Stimulated activated memory B cell treated with anti-CD40 and anti-IgM and Interleukin-4, amounts not matched to agents 10 μg/mL and 1 μg/mL and 100 μg/mL, for 72 hours (primary cell): ENCODE data around the gene DAPK1.

Experiments used
- ATAC-seq: fragments of 150-1000 bp; cut with Tn5 transposase; 2 replicates; pipeline ENCODE4 v1.10.0; 2021
- H3K27ac Mint-ChIP-seq: one replicate; pipeline ENCODE4 v1.8.0; 2022; ENCODE audit warnings: mild to moderate bottlenecking, mixed read lengths
- H3K27me3 Mint-ChIP-seq: one replicate; pipeline ENCODE4 v1.8.0; 2022; ENCODE audit warnings: mixed read lengths
- H3K36me3 Mint-ChIP-seq: one replicate; pipeline ENCODE4 v1.8.0; 2022; ENCODE audit warnings: mixed read lengths
- H3K4me1 Mint-ChIP-seq: one replicate; pipeline ENCODE4 v1.8.0; 2022; ENCODE audit warnings: mixed read lengths
- H3K4me3 Mint-ChIP-seq: one replicate; pipeline ENCODE4 v1.8.0; 2022; ENCODE audit warnings: mild to moderate bottlenecking, moderate library complexity, mixed read lengths
- H3K9me3 Mint-ChIP-seq: one replicate; pipeline ENCODE4 v1.8.0; 2022; ENCODE audit warnings: mixed read lengths

DAPK1 gene

DNA sequence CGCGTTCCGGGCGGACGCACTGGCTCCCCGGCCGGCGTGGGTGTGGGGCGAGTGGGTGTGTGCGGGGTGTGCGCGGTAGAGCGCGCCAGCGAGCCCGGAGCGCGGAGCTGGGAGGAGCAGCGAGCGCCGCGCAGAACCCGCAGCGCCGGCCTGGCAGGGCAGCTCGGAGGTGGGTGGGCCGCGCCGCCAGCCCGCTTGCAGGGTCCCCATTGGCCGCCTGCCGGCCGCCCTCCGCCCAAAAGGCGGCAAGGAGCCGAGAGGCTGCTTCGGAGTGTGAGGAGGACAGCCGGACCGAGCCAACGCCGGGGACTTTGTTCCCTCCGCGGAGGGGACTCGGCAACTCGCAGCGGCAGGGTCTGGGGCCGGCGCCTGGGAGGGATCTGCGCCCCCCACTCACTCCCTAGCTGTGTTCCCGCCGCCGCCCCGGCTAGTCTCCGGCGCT, at the start of gene DAPK1:
Gene DAPK1, plus strand, starts transcription at position 264 of the 442 bp plus-strand sequence. CDS start 1,211 bp downstream, outside the sequence.
- Mint-ChIP-seq H3K4me1 (no peaks in the 10 kb centered on the region), H3K27ac (no peak within 1 kb of the TSS), H3K36me3 (no peaks in the 10 kb centered on the region), H3K9me3 (no peaks in the 10 kb centered on the region), H3K27me3 (peaks cover 44% of the 10 kb centered on the region), H3K4me3 (no peak within 1 kb of the TSS)
- no peak for ATAC-seq

DNA sequence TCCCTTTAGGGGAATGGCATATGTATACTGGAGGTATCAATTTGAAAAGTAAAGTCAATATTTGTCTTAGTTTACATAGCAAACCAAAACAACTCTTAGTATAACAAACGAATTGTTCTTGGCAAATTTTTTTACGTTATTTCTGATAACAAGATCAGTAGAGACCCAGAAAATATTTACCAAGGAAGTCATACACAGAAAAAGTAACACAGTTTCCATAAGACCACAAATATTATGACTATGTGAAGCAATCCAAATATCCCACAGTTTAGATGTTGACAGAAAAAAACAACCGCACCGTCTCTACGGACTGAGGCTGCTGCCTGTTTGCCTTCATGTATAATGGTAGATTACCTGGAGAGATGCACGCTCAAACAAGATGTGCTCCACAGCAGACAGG, 46.5 kb upstream of the DAPK1 start:
- Mint-ChIP-seq H3K27me3 (no peaks in the 10 kb centered on the region), H3K27ac (no peak overlapping the region), H3K36me3 (no peaks in the 10 kb centered on the region), H3K4me1 (no peaks in the 10 kb centered on the region), H3K4me3 (no peak overlapping the region), H3K9me3 (peaks cover 5% of the 10 kb centered on the region)
- no peak for ATAC-seq

DNA sequence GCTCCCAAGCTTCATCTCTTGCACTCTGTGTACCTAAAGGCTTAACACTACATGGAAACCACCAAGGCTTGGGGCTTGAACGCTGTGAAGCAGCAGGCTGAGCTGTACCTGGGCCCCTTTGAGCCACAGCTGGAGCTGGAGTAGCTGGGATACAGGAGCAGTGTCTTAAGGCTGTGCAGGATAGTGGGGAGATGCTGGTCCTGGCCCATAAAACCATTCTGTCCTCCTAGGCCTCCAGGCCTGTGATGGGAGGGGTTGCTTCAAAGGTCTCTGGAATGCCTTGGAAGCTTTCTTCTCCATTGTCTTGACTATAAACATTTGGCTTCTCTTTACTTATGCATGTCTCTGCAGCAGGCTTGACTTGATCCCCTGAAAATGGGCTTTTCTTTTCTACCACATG, 42.3 kb upstream of the DAPK1 start:
- Mint-ChIP-seq H3K36me3 (no peaks in the 10 kb centered on the region), H3K27me3 (no peaks in the 10 kb centered on the region), H3K27ac (no peak overlapping the region), H3K9me3 (peaks cover 13% of the 10 kb centered on the region), H3K4me1 (no peaks in the 10 kb centered on the region), H3K4me3 (no peak overlapping the region)
- no peak for ATAC-seq

DNA sequence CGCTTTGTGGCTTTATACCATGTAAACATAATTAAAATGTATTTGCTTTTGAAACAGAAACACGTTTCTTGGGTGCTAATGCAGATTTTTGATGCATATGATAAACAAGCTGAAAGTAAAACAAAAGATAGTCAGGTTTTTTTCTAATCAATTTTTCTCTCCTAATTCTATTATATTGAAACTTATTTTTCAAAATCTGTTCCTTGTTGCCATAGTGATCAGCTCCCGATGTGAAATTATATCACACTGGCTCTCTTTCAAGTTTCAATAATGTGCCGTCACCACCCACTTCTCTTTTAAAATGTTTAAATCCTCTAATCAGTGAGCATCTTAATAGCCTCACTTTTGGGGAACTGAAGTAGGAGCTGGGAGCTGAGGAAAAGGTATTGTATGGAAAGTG, 36.4 kb upstream of the DAPK1 start:
- Mint-ChIP-seq H3K27me3 (no peaks in the 10 kb centered on the region), H3K27ac (no peak overlapping the region), H3K4me1 (no peaks in the 10 kb centered on the region), H3K4me3 (no peak overlapping the region), H3K9me3 (peaks cover 6% of the 10 kb centered on the region), H3K36me3 (no peaks in the 10 kb centered on the region)
- ATAC-seq: no peak

DNA sequence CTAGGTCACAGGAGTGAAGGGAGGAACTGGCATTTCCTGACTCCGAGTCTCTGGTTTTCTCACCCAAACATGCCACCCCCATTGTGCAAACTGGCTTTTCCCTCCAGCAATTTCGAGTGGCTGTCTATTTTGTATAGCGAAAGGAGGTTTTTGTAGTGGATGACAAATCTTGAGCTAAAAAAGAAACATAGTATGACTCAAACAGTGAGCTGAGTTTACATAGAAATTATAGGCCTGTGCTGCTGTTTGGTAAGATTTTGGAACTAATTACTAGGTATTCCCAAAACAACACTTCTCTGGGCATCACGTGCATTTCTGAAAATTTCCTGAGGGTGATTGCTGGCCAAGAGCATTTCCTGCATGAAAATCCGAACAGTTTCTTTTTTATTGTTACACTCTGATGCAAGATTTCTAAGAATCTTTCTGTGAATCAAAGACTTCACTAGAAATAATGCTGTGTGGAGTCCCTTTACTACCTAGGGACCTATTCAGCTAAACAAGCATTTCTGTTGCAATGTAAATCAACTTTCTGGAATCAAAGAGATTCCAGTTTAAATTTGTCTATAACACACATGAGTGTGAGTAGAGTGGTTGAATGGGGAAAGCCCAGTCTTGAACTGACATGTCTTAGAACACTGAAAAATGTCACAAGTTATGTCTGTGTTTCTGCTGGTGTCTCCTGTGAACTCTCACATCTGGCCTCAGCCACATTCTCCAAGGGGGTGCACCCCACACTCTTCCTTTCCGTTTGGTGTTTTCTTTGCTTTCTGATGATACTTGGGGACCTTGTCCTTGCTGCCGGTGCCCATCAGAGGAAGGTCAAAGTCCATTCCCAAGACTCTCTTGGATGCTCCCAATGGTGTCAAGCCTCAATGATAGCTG, 33.3 kb upstream of the DAPK1 start:
- no peak overlapping the region for H3K4me3 Mint-ChIP-seq
- H3K4me1 Mint-ChIP-seq: no peaks in the 10 kb centered on the region
- H3K27ac Mint-ChIP-seq: no peak overlapping the region

DNA sequence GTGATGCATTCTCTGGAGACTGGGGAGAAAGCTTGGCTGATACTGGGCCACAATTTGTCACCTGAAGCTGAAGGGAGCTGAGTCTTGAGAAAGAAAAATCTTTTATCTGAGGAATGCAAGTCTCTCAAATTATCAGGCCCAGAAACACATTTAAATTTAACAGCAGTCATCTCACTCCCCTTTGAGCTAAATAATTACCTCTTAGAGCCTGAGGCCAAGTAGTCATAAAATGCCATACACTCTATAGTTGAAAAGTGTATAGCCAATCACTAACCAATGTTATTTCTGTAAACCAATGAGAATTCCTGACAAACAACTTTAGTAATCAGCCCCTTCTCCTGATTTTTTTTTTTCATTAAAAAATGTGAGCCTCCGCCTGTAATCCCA, 32.7 kb upstream of the DAPK1 start:
- ATAC-seq: no peak
- no peaks in the 10 kb centered on the region for H3K36me3 Mint-ChIP-seq
- no peak overlapping the region for H3K4me3 Mint-ChIP-seq
- H3K9me3 Mint-ChIP-seq: no peaks in the 10 kb centered on the region
- H3K4me1 Mint-ChIP-seq: no peaks in the 10 kb centered on the region
- no peak overlapping the region for H3K27ac Mint-ChIP-seq
- no peaks in the 10 kb centered on the region for H3K27me3 Mint-ChIP-seq

More for the DNA sequence above, 33.3 kb upstream of the DAPK1 start:
- ATAC-seq: peak; percentile 55
- no peaks in the 10 kb centered on the region for H3K36me3 Mint-ChIP-seq
- H3K9me3 Mint-ChIP-seq: no peaks in the 10 kb centered on the region
- H3K27me3 Mint-ChIP-seq: no peaks in the 10 kb centered on the region

DNA sequence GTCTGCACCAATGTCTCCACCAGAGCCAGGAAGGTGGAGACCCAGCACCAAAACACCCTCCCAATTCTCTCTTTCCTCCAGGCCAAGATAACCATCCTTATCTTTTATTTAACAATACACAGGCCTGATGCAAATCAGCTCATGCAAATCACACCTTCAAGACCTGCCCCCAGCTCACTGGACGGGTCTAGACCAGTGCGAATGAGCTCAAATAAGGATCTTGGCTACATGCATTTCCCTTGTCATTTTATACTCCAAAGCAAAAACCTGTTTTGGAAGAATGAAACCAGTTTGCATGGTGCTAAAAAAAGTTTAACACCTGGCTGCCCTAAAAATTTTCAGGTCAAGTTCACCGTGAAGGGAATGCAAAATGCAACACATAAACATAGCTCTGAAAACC, 31.9 kb upstream of the DAPK1 start:
- no peaks in the 10 kb centered on the region for H3K9me3 Mint-ChIP-seq
- no peak overlapping the region for H3K4me3 Mint-ChIP-seq
- no peak overlapping the region for H3K27ac Mint-ChIP-seq
- H3K36me3 Mint-ChIP-seq: no peaks in the 10 kb centered on the region
- H3K27me3 Mint-ChIP-seq: no peaks in the 10 kb centered on the region
- H3K4me1 Mint-ChIP-seq: no peaks in the 10 kb centered on the region
- no peak for ATAC-seq

DNA sequence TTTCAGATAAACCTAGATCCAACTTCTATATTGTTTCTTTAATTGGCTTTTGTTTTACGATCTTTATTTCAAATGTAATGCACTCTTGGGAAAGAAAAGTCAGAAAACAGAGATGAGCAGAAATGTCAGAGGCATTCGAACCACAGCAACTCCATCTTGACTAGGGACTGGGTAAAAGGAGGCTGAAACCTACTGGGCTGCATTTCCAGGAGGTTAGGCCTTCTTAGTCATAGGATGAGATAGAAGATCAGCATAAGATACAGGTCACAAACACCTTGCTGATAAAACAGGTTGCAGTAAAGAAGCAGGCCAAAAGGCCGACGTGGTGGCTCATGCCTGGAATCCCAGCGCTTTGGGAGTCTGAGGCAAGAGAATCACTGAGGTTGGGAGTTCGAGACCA, 30.5 kb upstream of the DAPK1 start:
- no peaks in the 10 kb centered on the region for H3K4me1 Mint-ChIP-seq
- no peaks in the 10 kb centered on the region for H3K27me3 Mint-ChIP-seq
- no peaks in the 10 kb centered on the region for H3K9me3 Mint-ChIP-seq
- H3K4me3 Mint-ChIP-seq: no peak overlapping the region
- no peak overlapping the region for H3K27ac Mint-ChIP-seq
- H3K36me3 Mint-ChIP-seq: no peaks in the 10 kb centered on the region
- no peak for ATAC-seq

DNA sequence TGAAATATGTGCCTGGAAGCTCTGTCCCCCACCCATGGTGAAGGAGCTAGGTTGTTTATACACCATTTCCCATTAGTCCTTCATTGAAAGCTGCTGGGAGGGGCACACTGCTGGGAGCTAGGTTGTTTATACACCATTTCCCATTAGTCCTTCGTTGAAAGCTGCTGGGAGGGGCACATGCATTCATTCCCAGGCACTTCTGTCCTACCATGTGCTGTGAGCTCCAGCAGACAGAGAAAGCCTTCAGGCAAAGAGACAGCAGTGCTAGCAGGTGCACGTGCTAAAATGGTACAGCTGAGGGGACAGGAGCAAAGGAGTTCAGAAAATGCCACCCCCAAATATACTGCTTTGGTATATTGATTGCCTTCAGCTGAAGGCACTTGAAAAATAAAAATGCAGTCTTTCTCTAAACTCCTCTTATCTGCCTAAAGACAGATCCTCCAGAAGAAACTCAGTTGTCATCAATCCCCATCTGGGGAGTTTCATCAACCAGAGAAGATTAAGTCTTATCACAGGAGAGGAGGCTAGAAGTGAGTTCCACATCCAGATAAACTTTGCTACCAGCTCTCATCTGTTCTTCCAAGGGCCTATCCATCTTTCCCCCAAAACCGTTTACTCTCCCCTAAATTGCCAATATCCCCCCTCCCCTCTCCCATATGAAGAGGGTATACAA, 27.7 kb upstream of the DAPK1 start:
- Mint-ChIP-seq H3K36me3 (no peaks in the 10 kb centered on the region), H3K27me3 (no peaks in the 10 kb centered on the region), H3K27ac (no peak overlapping the region), H3K4me3 (no peak overlapping the region), H3K4me1 (no peaks in the 10 kb centered on the region), H3K9me3 (no peaks in the 10 kb centered on the region)
- ATAC-seq: no peak

DNA sequence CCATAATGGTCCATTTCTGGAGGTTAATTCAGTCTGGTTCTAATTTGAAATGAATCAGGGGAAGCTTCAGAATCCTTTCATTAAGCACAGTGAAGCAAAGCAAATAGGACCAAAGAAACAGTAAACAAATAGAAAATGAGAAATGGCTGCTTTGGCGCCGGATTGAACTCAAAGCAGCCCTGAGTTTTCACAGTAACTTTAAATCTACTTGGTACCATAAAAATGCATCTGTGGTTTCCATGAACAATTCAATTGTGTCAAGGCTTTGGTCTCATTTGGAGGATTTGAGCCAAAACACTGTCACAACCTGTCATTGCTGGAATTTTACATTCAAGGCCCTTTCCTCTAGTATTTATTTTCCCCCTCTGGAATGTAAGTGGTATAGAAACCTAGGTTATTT, 25.9 kb upstream of the DAPK1 start:
- no peak overlapping the region for H3K4me3 Mint-ChIP-seq
- no peaks in the 10 kb centered on the region for H3K36me3 Mint-ChIP-seq
- no peak overlapping the region for H3K27ac Mint-ChIP-seq
- no peaks in the 10 kb centered on the region for H3K4me1 Mint-ChIP-seq
- ATAC-seq: no peak
- no peaks in the 10 kb centered on the region for H3K9me3 Mint-ChIP-seq
- no peaks in the 10 kb centered on the region for H3K27me3 Mint-ChIP-seq

DNA sequence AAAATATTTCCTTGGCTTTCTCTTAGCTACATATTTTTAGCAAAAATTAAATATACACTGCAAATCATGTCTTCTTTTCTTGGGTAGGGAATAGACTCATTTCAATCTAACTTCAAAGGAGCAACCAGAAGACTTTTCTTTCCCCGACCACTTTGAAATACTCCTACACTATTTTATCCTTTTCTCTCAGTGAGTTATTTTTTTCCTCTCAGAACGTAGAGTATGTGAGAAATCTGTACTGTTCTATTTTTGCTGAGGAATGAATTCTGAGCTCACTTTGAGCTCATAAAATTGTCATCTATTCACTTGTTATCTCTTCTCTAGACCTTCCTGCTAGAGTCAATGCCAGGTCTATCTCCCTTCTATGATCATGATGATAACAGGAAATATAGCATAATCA, 22.2 kb upstream of the DAPK1 start:
- no peak overlapping the region for H3K27ac Mint-ChIP-seq

DNA sequence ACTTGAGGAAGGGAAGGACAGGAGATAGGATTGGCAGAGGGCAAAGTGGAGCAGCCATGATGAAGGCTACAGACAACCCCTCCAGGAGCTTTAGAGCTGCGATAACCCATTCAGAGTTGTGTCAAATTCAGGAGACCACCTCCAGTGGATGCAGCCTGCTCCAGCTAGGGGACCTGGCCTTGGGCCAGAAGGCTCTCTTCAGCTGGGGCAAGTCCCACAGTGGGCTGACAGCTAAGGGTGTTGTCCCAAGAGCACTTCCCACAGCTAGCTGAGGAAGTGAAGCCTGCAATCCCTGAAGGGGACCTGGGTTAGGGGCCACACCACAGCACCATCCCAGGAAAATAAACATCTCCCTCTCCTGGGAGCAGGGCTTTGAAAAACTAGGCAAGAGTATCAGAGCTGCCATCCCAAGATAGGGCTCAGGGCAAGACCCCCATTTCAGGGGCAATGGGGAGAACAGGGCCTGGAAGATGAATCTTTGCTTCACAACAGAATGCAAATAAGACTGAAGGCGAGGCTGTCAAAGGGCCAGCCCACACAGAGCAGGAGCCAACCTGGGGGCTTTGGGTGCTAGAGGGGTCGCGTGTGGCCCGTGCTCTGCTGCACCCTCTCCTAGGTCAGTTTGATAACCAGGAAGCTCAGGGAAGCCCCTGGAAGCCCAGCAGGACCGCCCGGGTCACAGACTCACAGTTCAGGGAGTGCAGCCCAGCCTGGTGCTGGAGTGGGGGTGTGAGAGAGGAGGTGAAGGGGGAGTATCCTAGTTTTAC, 19.3 kb upstream of the DAPK1 start:
- ATAC-seq: peak; percentile 37
- Mint-ChIP-seq H3K36me3 (no peaks in the 10 kb centered on the region), H3K27me3 (no peaks in the 10 kb centered on the region)

More for the DNA sequence above, 22.2 kb upstream of the DAPK1 start:
- Mint-ChIP-seq H3K27me3 (no peaks in the 10 kb centered on the region), H3K4me1 (peaks cover 6% of the 10 kb centered on the region), H3K36me3 (no peaks in the 10 kb centered on the region), H3K9me3 (peaks cover 2% of the 10 kb centered on the region), H3K4me3 (no peak overlapping the region)
- ATAC-seq: no peak

DNA sequence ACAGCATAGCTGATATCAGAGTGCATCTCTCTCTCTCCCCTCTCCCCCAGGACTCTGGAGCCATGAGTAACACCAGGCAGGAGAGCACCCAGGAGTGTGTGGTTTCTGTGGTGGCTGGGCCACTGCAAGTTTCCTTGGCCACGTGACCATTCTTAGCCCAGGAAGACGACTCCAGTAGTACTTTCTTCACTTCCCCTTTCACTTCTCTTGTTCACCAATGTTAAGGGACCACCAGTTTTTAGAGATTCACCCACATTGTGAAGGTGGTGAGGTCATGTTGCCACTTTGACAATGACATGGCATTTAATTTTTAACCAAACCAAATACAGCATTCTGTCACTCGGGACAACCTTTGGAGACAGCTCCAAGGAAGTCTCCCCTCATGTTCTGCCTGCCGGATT, 17.9 kb upstream of the DAPK1 start:
- peaks cover 2% of the 10 kb centered on the region for H3K9me3 Mint-ChIP-seq
- H3K4me1 Mint-ChIP-seq: peaks cover 6% of the 10 kb centered on the region
- no peak overlapping the region for H3K4me3 Mint-ChIP-seq
- no peaks in the 10 kb centered on the region for H3K27me3 Mint-ChIP-seq
- no peak overlapping the region for H3K27ac Mint-ChIP-seq
- peak; percentile 63 for ATAC-seq
- H3K36me3 Mint-ChIP-seq: no peaks in the 10 kb centered on the region

More for the DNA sequence above, 19.3 kb upstream of the DAPK1 start:
- H3K4me3 Mint-ChIP-seq: no peak overlapping the region
- no peak overlapping the region for H3K27ac Mint-ChIP-seq
- H3K4me1 Mint-ChIP-seq: peaks cover 6% of the 10 kb centered on the region
- peaks cover 2% of the 10 kb centered on the region for H3K9me3 Mint-ChIP-seq

DNA sequence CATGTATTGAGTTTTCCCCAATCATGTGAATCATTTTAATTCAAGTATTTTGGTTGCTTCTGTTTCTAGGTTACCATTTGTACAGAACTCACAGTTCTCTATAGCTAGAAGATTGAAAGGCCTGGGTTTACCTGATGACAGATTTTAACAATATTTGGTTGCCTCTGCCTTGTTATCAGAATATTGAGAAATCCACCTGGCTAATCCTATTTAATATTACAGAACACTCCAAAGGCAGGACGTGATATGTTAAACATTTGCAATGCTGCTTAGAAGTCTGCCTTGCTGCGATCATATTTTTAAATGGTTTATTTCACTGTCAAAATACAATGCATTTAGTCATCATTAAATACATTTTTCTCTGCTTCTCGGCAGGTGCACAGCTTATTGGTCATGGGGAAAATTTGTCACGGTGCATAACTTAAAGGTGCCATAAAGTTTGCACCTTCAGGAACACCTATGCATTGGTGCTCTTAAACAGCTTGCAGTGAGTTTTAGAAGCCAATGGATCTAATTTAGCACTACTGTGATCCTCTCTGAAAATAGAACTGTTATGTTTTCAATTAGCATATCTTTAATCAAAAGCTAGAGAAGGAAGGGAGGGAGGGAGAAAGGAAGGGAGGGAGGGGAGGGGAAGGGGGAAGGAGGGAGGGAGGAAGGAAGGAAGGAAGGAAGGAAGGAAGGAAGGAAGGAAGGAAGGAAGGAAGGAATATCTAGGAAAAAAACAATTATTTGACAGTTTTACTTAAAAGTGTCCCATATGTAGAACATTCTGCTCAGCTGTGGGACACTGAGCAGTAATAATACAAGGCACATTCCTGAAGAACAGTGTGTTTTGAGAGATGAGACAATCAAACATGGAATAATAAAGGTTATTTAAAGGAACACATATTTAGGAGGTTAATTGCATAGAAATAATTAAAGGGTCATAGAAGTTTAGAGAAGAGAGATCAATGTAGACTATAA, 15.5 kb upstream of the DAPK1 start:
- peaks cover 2% of the 10 kb centered on the region for H3K9me3 Mint-ChIP-seq
- H3K36me3 Mint-ChIP-seq: no peaks in the 10 kb centered on the region
- no peak overlapping the region for H3K27ac Mint-ChIP-seq
- H3K4me1 Mint-ChIP-seq: peaks cover 6% of the 10 kb centered on the region
- H3K27me3 Mint-ChIP-seq: no peaks in the 10 kb centered on the region
- ATAC-seq: no peak
- no peak overlapping the region for H3K4me3 Mint-ChIP-seq
